ENCODE data around the gene TMEM143.
A peak's percentile ranks its signal among the peaks of the same experiment; 100 is the strongest.
"Not testable (repeated sequence)": the region's sequence is repeated elsewhere in the genome, so short reads cannot be mapped to it uniquely, and the experiment has no call there.

Gene TMEM143

GRCh38 chr19:48296963-48297734, 66.6 kb downstream of the TMEM143 start:
- DNase-seq (ENCODE audit: low read depth in 2 of 2) = no peak

- no peak for DNase-seq (ENCODE audit: low read depth in 2 of 2)
Measured at GRCh38 chr19:48295458-48295857, 68.3 kb downstream of the TMEM143 start.

DNA sequence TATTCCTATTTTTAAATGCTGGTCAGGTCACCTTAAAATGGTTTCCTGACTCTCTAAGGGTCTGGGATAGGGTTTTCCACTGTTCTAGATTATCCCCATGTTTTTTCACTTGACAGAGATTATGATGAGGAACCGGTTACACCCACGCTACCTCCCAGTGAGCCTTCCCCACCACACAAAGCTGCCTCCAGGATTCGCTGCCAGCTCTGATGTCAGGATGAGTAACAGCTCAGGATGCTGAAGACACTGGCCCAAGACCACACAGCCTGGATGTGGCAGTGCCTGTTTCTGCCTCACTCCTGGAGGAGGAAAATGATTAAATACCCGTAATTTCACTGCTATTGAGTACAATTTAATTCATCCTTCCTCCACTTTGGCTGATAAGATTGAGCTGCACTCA, 70.9 kb downstream of the TMEM143 start:
- DNase-seq (ENCODE audit: low read depth in 2 of 2) = no peak

- not testable (repeated sequence) for DNase-seq (ENCODE audit: low read depth in 2 of 2)
Measured at GRCh38 chr19:48291489-48291815, 72.3 kb downstream of the TMEM143 start.

- DNase-seq (ENCODE audit: low read depth in 2 of 2) = peak; percentile 30 to 46
Measured at GRCh38 chr19:48290771-48291488, 72.8 kb downstream of the TMEM143 start.

GRCh38 chr19:48290401-48290770, 73.4 kb downstream of the TMEM143 start:
- DNase-seq (ENCODE audit: low read depth in 2 of 2) = no peak

- no peak for DNase-seq (ENCODE audit: low read depth in 2 of 2)
Measured at GRCh38 chr19:48287748-48288147, 76.0 kb downstream of the TMEM143 start.

DNA sequence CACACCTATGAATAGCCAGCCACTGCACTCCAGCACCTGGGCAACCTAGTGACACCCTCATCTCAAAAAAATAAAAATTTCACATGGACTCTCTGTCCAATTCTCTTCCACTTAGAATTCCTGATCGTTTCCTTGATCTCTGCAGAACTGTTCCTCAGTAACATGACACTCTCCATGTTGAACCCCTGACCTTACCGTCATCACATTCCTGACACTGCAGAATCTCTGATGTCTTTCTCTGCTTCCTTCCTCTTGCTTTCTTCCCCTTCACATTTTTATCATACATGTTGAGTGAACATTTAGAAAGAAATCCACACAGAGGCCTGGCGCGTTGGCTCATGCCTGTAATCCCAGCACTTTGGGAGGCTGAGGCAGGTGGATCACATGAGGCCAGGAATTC, 78.8 kb downstream of the TMEM143 start:
- no peak for DNase-seq (ENCODE audit: low read depth in 2 of 2)

- no peak for DNase-seq (ENCODE audit: low read depth in 2 of 2)
Measured at GRCh38 chr19:48283908-48284307, 79.8 kb downstream of the TMEM143 start.
